ENCODE data around the gene TTC39C. TPM values are rescaled to one million over a fixed set of nuclear protein-coding genes. Genes with fewer than 3 reads are reported as not detected.
"Not testable (repeated sequence)": the region's sequence is repeated elsewhere in the genome, so short reads cannot be mapped to it uniquely, and the experiment has no call there.

The TTC39C gene
- total and polyA plus RNA-seq, 12 donors: 28.9 to 77.6 (median 49.3) TPM

DNA sequence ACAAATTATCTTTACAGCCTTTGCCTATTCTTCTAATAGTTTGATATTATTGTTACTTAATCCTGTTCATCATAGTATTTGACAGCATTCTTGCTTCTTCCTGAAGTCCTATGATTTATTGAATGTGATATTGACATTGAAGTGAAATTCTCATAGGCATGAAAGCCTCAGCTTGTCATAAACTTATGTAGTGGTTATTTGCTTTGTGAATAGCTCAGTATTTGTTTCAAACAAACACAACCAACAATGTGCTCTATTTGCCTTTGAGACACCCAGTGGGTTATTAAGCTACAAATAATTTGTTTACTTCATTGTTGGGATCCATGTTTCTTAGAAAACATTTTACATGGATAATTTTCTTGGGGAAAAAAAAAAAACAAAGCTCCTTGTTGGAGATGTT is 57.2 kb downstream of the TTC39C start:
- no peaks in the 10 kb centered on the region for H3K27me3 ChIP-seq
- peaks cover 9 to 10% of the 10 kb centered on the region in 2 donors for H3K4me1 ChIP-seq (replicated peaks in 1 of 2)
- no peaks in the 10 kb centered on the region for H3K36me3 ChIP-seq (replicated peaks in 1 of 2)
- TF ChIP-seq, protein P1, sequence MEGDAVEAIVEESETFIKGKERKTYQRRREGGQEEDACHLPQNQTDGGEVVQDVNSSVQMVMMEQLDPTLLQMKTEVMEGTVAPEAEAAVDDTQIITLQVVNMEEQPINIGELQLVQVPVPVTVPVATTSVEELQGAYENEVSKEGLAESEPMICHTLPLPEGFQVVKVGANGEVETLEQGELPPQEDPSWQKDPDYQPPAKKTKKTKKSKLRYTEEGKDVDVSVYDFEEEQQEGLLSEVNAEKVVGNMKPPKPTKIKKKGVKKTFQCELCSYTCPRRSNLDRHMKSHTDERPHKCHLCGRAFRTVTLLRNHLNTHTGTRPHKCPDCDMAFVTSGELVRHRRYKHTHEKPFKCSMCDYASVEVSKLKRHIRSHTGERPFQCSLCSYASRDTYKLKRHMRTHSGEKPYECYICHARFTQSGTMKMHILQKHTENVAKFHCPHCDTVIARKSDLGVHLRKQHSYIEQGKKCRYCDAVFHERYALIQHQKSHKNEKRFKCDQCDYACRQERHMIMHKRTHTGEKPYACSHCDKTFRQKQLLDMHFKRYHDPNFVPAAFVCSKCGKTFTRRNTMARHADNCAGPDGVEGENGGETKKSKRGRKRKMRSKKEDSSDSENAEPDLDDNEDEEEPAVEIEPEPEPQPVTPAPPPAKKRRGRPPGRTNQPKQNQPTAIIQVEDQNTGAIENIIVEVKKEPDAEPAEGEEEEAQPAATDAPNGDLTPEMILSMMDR (IDR thresholded peaks at IDR 0.05): no peak
- TF ChIP-seq POLR2A (IDR thresholded peaks at IDR 0.05): no peak
- DNase-seq: no peak
- intact Hi-C loops (cut with DNase I): loop anchor here in 1 of 2 donors (10.0 kb wide), 1 partner anchor 57 kb away; the partner anchor contains the start of gene TTC39C
- no peak overlapping the region for H3K27ac ChIP-seq
- H3K4me3 ChIP-seq: no peak overlapping the region
- H3K9me3 ChIP-seq (replicated peaks in 1 of 3): no peaks in the 10 kb centered on the region

DNA sequence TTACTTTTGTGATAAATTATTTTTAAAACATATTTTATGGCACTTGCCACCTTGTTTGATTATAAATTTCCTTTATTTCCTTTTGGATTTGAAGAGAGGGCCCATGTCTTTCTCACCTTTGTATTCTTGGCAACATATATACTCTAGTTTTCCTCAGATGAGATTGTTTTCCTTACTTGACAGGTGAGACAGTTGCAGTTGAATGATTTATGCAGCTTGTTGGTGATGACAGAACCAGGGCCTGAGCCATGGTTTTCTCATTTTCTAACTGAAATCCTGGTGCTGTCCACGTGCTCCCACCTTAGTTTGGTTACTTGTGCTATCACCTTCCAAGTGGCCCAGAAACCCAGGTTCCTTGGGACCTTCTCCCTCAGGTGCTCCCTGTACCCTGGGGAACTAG is 58.2 kb downstream of the TTC39C start:
- no peak for TF ChIP-seq POLR2A (IDR thresholded peaks at IDR 0.05)
- TF ChIP-seq, protein P1 (IDR thresholded peaks at IDR 0.05): no peak
- Histone ChIP-seq H3K9me3 (replicated peaks in 1 of 3) (no peaks in the 10 kb centered on the region), H3K4me1 (replicated peaks in 1 of 2) (peaks cover 10 to 14% of the 10 kb centered on the region in 2 donors), H3K27ac (no peak overlapping the region), H3K36me3 (replicated peaks in 1 of 2) (no peaks in the 10 kb centered on the region), H3K27me3 (no peaks in the 10 kb centered on the region), H3K4me3 (no peak overlapping the region)
- DNase-seq: no peak
- intact Hi-C loops (cut with DNase I): loop anchor here in 1 of 2 donors (10.0 kb wide), 1 partner anchor 58 kb away; the partner anchor contains the start of gene TTC39C
- WGBS, 4 donors: 93 to 96% (median 94%) methylated on average over 1 of the region's 1 CpG

DNA sequence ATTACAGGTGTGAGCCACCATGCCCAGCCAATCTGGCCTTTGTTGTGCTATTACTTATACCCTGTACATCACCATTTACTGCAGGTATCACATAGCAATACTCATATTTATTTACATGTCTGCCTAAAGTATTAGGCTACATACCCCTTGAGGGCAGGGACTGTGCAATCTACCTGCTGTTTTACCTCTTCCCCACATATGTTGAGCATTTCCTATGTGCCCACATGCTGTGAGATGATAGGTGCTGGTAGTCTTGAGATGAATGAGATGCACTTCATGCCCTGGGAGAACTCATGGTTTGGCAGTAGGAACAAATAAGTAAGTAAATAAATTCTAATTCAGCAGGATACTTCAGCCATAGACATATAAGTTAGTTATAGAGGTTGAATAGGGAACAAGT is 59.2 kb downstream of the TTC39C start:
- TF ChIP-seq POLR2A (IDR thresholded peaks at IDR 0.05): no peak
- TF ChIP-seq, protein P1 (IDR thresholded peaks at IDR 0.05): no peak
- intact Hi-C loops (cut with DNase I): loop anchor here in 1 of 2 donors (10.0 kb wide), 1 partner anchor 59 kb away; the partner anchor contains the start of gene TTC39C

DNA sequence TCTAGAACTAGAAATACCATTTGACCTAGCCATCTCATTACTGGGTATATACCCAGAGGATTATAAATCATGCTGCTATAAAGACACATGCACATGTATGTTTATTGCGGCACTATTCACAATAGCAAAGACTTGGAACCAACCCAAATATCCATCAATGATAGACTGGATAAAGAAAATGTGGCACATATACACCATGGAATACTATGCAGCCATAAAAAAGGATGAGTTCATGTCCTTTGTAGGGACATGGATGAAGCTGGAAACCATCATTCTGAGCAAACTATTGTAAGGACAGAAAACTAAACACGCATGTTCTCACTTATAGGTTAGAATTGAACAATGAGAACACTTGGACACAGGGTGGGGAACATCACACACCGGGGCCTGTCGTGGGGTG is 60.2 kb downstream of the TTC39C start:
- intact Hi-C loops (cut with DNase I): loop anchor here in 1 of 2 donors (10.0 kb wide), 1 partner anchor 60 kb away; the partner anchor contains the start of gene TTC39C
- not testable (repeated sequence) for H3K27me3 ChIP-seq; DNase-seq; H3K9me3 ChIP-seq (replicated peaks in 1 of 3); H3K36me3 ChIP-seq (replicated peaks in 1 of 2); H3K27ac ChIP-seq; H3K4me3 ChIP-seq
- peaks cover 10 to 14% of the 10 kb centered on the region in 2 donors for H3K4me1 ChIP-seq (replicated peaks in 1 of 2)
- 93 to 98% (median 96%) methylated on average over 3 to 4 of the region's 4 CpGs for WGBS, 4 donors

More for the DNA sequence above, 59.2 kb downstream of the TTC39C start:
- DNase-seq: no peak
- H3K4me1 ChIP-seq (replicated peaks in 1 of 2): peaks cover 10 to 14% of the 10 kb centered on the region in 2 donors
- no peak overlapping the region for H3K4me3 ChIP-seq
- H3K27ac ChIP-seq: no peak overlapping the region
- H3K9me3 ChIP-seq (replicated peaks in 1 of 3): no peaks in the 10 kb centered on the region
- H3K36me3 ChIP-seq (replicated peaks in 1 of 2): no peaks in the 10 kb centered on the region
- H3K27me3 ChIP-seq: no peaks in the 10 kb centered on the region
